Measurements from ENCODE around the gene CRYGC.

- no peak for TF ChIP-seq CTCF (IDR thresholded peaks at IDR 0.05)
- TF ChIP-seq EZH2 (IDR thresholded peaks at IDR 0.05) = no peak
- no peak for TF ChIP-seq EZH2phosphoT487 (IDR thresholded peaks at IDR 0.05)
These were observed 1.5 kb downstream of the CRYGC start for GRCh38 chr2:208128136-208128535.

Measured in neural progenitor cell (in vitro differentiated cells).